ENCODE results near the gene PDE6C.

PDE6C gene

GRCh38 chr10:93595378-93596161 lies 16.8 kb upstream of the PDE6C start:
- DNase-seq, result no peak

DNA sequence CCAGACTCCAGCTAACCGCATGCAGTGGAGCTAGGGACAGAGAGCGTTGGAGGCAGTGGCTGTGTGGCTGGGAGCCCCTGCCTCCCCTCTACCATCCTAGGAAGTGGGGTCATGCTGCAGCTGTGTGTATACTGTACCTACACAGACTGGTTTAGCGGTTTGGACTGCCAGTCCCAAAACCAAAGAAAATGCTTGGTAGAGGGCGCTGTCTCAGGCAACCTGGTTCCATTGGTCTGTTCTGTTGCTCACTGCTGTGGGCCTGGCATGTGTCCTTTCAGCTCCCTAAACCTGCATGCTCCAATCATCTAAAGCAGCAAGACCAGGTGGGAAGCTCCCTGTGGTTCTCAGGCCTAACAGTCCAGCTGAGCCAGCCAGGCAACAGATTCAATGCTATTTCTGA lies 15.8 kb upstream of the PDE6C start:
- no peak for DNase-seq

- no peak for DNase-seq
Observed at GRCh38 chr10:93597075-93597599, 15.2 kb upstream of the PDE6C start.

- no peak for DNase-seq
Observed at GRCh38 chr10:93598157-93598556, 14.2 kb upstream of the PDE6C start.

DNA sequence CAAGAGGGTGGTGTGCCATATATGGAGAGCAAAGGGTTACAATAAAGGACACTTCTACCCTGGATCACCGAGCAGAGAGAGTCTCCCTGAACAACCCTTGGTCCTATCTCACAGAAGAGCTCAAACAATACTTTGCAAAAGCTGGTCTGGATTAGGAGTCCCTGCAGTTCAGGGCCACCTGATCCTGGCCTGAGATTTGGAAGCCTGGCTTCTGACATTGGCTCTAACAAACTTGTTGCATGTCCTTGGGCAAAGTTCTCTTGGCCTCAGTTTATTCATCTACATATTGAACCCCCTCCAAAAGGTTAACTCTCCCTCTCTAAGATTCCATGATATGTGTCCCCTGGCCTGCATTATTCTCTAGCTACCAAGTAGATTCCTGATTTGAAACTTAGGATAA lies 13.0 kb upstream of the PDE6C start:
- DNase-seq, result no peak

GRCh38 chr10:93599778-93600177 lies 12.6 kb upstream of the PDE6C start:
- no peak for DNase-seq

DNA sequence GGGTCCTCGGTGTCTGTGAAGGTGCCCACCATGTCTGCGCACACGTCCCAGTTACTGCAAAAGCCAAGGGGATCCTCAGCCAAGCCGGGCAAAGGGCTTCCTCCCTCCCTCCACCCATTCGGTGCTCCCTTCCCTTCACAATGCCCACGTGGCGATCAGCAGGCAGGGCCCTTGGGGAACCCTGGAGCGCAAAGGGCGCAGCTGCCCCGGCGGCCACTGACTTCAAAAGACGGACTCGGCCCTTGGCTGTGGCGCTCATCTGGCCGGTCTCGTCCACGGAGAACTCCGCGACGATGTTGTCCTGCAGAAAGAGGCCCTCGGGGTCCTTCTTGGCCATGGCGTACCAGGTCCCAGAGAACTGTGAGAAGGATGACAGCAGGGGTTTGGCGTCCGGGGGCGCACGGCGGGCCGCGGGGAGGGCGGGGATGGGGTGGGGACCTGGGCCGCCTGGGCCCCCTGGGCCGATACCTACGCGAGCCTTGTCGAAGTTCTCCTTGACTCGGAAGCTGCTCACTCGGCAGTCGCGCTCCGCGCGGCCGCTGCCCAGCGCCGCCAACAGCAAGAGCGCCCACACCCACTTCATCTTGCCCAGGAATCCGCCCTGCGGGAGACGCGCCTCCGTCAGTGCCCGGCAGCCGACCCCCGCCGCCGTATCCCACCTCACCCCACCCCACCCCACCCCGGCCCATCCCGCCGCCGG lies 11.7 kb upstream of the PDE6C start:
- DNase-seq, result no peak

DNA sequence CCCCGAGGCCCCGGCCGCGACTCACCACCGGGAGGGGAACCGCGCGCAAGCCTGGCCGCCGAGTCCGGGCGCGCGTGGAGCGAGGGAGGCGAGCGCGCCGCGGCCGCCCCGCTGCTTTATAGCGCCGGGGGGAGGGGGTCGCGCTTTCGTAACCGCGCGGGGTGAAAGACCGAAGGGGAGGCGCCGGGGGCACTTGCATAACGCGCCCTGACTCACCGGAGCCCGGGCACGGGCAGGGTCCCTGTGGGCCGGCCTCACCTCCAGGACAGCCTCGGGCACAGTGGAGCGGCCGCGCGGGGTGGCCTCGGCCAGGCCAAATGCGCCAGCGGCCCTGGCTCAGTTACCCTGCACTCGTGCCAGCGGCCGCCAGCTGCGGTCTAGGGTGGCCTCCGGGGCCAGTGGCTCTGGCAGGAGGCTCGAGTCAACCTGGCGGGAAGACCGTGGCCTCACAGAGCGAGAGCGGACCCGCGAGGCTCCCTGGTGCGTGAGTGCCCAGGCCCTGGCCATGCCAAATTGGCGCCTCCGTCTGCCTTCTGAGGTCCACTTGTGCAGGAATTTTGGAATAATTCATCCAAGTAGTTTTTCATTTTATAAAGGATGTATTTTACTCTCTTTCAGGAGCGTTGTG lies 11.1 kb upstream of the PDE6C start, which contains the start of gene RBP4:
Gene RBP4 (minus strand): TSS at position 90 of the 628 bp plus-strand sequence. CDS start 207 bp downstream, outside the sequence.
- no peak for DNase-seq

- DNase-seq, result no peak
Observed at GRCh38 chr10:93601774-93602162, 10.6 kb upstream of the PDE6C start.

DNA sequence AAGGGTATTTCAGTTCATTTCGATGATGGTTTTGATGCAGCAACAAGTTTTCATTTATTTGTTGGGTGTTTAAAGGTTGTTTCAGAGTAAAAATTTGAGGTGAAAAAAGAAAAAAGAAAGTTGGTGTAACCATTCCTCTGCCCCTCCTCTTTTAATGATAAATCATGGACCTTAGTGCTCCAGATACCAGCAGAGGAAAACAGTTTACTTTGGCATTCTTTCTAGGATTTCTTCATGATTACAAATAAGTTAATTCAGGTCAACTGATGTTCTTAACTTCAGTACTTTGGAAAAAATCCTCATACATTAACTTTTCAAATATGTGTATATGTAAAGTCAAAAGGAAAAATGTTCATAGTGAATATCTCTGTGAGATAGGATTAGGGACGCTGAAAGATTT lies 9.3 kb upstream of the PDE6C start:
- no peak for DNase-seq

- no peak for DNase-seq
Observed at GRCh38 chr10:93604146-93604545, 8.2 kb upstream of the PDE6C start.

GRCh38 chr10:93608421-93608820 lies 3.9 kb upstream of the PDE6C start:
- DNase-seq, result no peak

DNA sequence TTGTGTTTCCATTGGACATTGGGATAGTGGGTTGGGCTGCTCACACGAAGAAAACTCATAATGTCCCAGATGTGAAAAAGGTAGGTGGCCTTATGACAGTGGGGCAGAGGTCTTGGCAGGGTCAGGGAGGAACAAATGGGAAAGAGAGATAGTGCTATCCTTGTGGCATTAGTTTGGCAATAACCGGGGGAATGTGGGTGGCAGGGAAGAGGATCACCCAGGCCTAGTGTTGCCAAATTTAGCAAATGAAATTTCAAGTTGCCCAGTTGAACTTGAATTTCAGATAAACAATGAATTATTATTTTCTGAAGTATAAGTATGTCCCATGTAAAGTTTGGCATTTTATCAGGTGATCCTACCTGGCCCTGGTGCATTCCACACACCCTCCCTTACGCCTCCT lies 789 bp downstream of the PDE6C start:
- DNase-seq, result no peak

DNA sequence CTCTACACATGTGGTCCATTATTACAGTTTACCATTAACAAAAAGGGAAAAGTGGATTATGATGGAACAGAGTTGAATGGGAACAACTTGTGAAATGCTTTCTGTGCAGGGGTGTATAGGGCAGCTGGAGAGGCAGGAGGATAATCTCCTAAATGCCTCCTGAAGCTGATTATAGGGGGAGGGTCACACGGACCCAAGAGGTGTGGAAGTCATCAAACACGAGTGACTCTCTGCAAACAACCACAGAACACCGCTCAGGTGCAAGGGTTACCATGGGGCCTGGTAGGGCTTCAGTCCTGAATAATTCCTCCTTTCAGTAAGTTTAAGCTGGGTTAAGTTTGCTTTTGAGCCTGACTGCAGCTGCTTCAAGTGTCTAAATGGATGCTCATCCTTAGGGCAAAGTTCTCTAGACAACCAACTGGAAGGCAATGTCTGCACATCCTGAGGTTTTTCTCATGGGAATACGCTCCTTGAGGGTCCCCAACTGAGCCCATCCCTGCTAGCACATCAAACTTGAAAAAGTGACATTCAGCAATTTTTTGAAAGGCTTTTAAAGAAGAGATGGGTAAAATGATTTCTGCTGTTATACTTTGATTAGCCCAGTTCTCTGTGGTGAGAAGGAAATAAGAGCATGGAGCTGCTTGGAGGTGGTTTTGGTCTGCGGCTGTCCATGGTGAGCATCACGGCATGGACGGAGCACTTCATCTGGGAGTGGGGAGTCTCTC lies 1.9 kb downstream of the PDE6C start:
- DNase-seq, result no peak

GRCh38 chr10:93615576-93616235 lies 3.4 kb downstream of the PDE6C start:
- no peak for DNase-seq

DNA sequence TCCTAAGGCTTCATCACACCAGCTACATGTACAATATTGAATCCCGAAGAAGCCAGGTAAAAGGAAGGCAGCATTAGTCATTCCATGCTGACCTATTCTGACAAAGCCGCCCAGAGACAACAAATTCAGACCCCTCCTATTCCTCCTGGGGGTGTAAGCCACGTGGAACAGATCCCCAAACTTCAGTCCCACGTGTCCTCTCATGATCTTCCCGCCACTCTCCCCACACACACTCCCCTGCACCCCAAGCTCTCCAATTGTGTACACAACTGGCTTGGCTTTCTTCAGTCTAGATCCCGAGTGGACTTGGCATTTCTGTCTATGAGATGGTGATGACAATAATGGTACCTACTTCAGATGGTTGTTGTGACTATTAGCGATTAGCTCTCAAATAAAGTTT lies 8.6 kb downstream of the PDE6C start:
- no peak for DNase-seq

DNA sequence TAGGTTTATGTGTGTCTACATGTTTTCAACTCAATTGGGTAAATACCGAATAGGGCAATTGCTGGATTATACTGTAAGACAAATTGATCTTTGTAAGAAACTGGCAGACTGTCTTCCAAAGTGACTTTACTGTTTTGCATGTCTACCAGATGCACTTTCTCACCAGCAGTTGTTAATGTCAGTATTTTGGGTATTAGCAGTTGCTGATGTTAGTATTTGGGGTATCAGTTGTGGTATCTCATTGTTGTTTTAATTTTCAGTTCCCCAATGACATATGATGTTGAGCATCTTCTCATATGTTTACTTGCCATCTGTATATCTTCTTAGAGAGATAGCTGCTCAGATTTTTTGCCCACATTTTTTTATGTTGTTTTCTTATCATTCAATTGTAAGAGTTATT lies 10.6 kb downstream of the PDE6C start:
- DNase-seq, result no peak

DNA sequence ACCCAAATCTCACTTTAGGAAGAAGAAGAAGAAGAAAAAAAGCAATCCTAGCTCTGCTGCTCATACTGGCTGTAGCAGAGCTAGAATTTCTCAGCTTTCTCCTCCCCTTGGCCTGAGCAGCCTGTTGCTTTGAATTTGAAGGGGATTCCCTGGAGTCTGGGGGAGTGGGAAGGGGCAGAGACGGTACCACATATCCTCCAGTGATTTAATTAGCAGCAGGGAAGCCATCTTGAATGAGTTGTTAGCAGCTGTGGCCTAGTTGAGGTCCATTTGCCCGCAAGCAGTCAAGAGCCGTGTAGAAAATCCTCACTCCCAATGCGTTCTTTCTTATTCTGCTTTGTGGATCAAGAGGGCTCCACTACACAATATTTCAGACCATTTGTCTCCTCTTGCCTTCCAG lies 16.5 kb downstream of the PDE6C start:
- no peak for DNase-seq

- no peak for DNase-seq
Observed at GRCh38 chr10:93629647-93630305, 17.4 kb downstream of the PDE6C start.

DNA sequence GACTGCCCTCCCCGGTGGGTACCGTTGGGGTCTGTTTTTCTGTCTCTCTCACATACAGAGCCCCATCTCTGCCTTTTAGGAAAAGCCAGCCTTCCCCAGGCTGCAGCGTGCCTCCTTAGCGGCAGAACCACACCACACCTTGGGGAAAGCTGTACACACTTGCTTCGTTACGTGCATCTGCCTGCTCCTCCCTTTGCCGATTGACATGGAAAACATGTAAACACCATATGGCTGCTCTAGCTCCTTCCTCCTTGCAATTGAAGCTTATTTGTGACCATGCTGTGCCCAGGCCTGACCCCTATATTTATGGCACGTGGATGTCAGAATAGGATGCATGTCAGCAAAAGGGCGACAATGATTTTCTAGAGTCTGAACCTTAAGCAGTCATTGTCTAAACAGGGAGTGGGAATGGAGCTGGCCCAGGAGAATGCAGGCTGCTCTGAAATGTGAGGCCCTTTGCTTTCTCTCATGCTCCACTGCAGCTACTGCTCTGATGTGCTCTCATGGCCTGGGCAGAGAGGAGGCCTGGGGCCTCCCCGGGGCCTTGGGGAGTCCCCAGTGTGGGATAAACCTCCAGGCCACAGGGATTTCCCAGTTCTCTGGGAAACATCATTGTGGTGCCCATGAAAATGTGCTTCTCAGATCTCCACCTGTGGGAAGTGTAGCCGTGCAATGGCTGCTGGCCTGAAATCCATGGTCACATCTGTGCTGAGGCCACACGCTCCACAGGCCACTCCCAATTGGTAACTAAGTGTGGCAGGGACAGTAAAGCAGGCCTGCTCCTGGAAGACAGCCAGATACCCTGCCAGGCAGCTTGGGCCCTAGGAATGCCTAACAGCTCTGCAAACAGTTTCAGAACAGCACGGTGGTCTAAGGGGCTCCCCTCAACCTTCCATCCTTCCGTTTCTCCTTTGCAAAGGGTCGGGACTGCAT lies 18.6 kb downstream of the PDE6C start:
- no peak for DNase-seq

DNA sequence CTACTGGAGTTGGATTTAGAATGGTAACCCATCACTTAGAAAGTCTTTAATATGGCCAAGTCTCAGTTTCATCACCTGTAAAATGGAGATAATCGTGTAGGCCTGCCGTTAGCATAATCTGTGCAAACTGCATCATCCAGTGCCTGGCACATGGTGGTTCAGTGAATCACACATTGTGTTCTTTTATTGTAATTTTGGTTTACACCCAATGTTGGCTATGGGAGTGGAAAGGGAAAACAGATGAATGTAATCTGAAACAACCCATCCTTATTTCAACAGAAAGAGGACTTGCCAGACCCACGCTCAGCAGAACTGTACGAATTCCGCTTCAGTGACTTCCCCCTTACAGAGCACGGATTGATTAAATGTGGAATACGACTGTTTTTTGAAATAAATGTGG lies 27.5 kb downstream of the PDE6C start:
- DNase-seq, result no peak

Measured in NK-92 treated with Interleukin-12 subunit alpha and Interleukin-12 subunit beta, amount 100 ng/mL, for 24 hours (cell line).